Breast epithelium (tissue), 3 donors: ENCODE results near the gene FMN1.

Experiments used
- POLR2AphosphoS5 ChIP-seq, 3 donors: sonication (generic); formaldehyde crosslinking; IDR thresholded peaks; one replicate each; pipeline ENCODE4 v1.6.1; 2017; ENCODE audit warnings: antibody characterized with exemption in 3 of 3
- TF ChIP-seq, protein P1 (sequence below), 3 donors: fragments of 450-650 bp; IDR thresholded peaks; one replicate each; pipeline ENCODE4 v1.5.1; 2016 to 2017; ENCODE audit warnings: antibody characterized with exemption in 3 of 3, mild to moderate bottlenecking in 3 of 3, moderate library complexity in 3 of 3

GRCh38 chr15:32884146-32884545 is 310.4 kb downstream of the FMN1 start:
- TF ChIP-seq, protein P1, sequence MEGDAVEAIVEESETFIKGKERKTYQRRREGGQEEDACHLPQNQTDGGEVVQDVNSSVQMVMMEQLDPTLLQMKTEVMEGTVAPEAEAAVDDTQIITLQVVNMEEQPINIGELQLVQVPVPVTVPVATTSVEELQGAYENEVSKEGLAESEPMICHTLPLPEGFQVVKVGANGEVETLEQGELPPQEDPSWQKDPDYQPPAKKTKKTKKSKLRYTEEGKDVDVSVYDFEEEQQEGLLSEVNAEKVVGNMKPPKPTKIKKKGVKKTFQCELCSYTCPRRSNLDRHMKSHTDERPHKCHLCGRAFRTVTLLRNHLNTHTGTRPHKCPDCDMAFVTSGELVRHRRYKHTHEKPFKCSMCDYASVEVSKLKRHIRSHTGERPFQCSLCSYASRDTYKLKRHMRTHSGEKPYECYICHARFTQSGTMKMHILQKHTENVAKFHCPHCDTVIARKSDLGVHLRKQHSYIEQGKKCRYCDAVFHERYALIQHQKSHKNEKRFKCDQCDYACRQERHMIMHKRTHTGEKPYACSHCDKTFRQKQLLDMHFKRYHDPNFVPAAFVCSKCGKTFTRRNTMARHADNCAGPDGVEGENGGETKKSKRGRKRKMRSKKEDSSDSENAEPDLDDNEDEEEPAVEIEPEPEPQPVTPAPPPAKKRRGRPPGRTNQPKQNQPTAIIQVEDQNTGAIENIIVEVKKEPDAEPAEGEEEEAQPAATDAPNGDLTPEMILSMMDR (IDR thresholded peaks at IDR 0.05): no peak
- no peak for TF ChIP-seq POLR2AphosphoS5 (IDR thresholded peaks at IDR 0.05)
